Neuron (in vitro differentiated cells): ENCODE results near the gene STRADA.

Experiments used
- H2AFZ ChIP-seq: one replicate; pipeline ENCODE4 v1.6.1; 2013; ENCODE audit warnings: low read depth, mild to moderate bottlenecking, inconsistent platforms, low read length, moderate library complexity
- H3K27me3 ChIP-seq: one replicate; pipeline ENCODE4 v1.6.1; 2013; ENCODE audit warnings: low read length; ENCODE audit not compliant: insufficient read depth
- H3K36me3 ChIP-seq: one replicate; pipeline ENCODE4 v1.6.1; 2013; ENCODE audit warnings: low read length; ENCODE audit not compliant: insufficient read depth
- H3K4me1 ChIP-seq: one replicate; pipeline ENCODE4 v1.6.1; 2013; ENCODE audit warnings: low read length; ENCODE audit not compliant: insufficient read depth
- H3K4me3 ChIP-seq: 2 replicates; pipeline ENCODE4 v1.5.1; 2013; ENCODE audit warnings: mild to moderate bottlenecking, low read length, moderate library complexity
- H3K9me3 ChIP-seq: one replicate; pipeline ENCODE4 v1.6.1; 2013; ENCODE audit warnings: low read length

Gene STRADA

GRCh38 chr17:63703029-63703428 lies 38.6 kb downstream of the STRADA start:
- Histone ChIP-seq H3K4me1 (peaks cover 4% of the 10 kb centered on the region), H3K36me3 (peaks cover 54% of the 10 kb centered on the region), H3K27me3 (no peaks in the 10 kb centered on the region), H3K4me3 (no peak overlapping the region), H3K9me3 (no peaks in the 10 kb centered on the region), H2AFZ (no peak overlapping the region)

- Histone ChIP-seq H3K9me3 (no peaks in the 10 kb centered on the region), H3K36me3 (peaks cover 57% of the 10 kb centered on the region), H3K4me1 (peaks cover 4% of the 10 kb centered on the region), H3K27me3 (no peaks in the 10 kb centered on the region), H3K4me3 (no peak overlapping the region), H2AFZ (no peak overlapping the region)
Measured at GRCh38 chr17:63702721-63703015, 38.9 kb downstream of the STRADA start.

- H3K27me3 ChIP-seq = no peaks in the 10 kb centered on the region
- H3K9me3 ChIP-seq = no peaks in the 10 kb centered on the region
- peaks cover 4% of the 10 kb centered on the region for H3K4me1 ChIP-seq
- no peak overlapping the region for H2AFZ ChIP-seq
- H3K4me3 ChIP-seq = no peak overlapping the region
- H3K36me3 ChIP-seq = peaks cover 54% of the 10 kb centered on the region
Measured at GRCh38 chr17:63701868-63702720, 39.5 kb downstream of the STRADA start.

- peaks cover 48% of the 10 kb centered on the region for H3K36me3 ChIP-seq
- H2AFZ ChIP-seq = no peak overlapping the region
- H3K27me3 ChIP-seq = no peaks in the 10 kb centered on the region
- no peak overlapping the region for H3K4me3 ChIP-seq
- peaks cover 4% of the 10 kb centered on the region for H3K4me1 ChIP-seq
- no peaks in the 10 kb centered on the region for H3K9me3 ChIP-seq
Measured at GRCh38 chr17:63701456-63701820, 40.2 kb downstream of the STRADA start.

GRCh38 chr17:63700528-63701455 lies 40.8 kb downstream of the STRADA start:
- H3K36me3 ChIP-seq = peaks cover 42% of the 10 kb centered on the region
- H3K9me3 ChIP-seq = no peaks in the 10 kb centered on the region
- H2AFZ ChIP-seq = peak overlapping the region; percentile 41
- no peaks in the 10 kb centered on the region for H3K27me3 ChIP-seq
- H3K4me3 ChIP-seq = peak overlapping the region; percentile 42
- peaks cover 4% of the 10 kb centered on the region for H3K4me1 ChIP-seq

GRCh38 chr17:63699638-63700527 lies 41.7 kb downstream of the STRADA start, which contains the start of gene LIMD2:
Gene LIMD2 (minus strand): TSS chr17:63700125. CDS start chr17:63699298, 827 bp downstream.
- Histone ChIP-seq H2AFZ (peak within 1 kb of the TSS; percentile 41), H3K4me3 (peak within 1 kb of the TSS; percentile 57), H3K27me3 (no peaks in the 10 kb centered on the region), H3K9me3 (no peaks in the 10 kb centered on the region), H3K36me3 (peaks cover 38% of the 10 kb centered on the region), H3K4me1 (peaks cover 4% of the 10 kb centered on the region)

GRCh38 chr17:63698886-63699637 lies 42.5 kb downstream of the STRADA start:
- Histone ChIP-seq H3K27me3 (no peaks in the 10 kb centered on the region), H3K4me3 (peak overlapping the region; percentile 57), H3K4me1 (peaks cover 4% of the 10 kb centered on the region), H2AFZ (no peak overlapping the region), H3K36me3 (peaks cover 36% of the 10 kb centered on the region), H3K9me3 (no peaks in the 10 kb centered on the region)

- Histone ChIP-seq H2AFZ (no peak overlapping the region), H3K36me3 (peaks cover 35% of the 10 kb centered on the region), H3K27me3 (no peaks in the 10 kb centered on the region), H3K4me1 (peaks cover 4% of the 10 kb centered on the region), H3K4me3 (peak overlapping the region; percentile 57), H3K9me3 (no peaks in the 10 kb centered on the region)
Measured at GRCh38 chr17:63698381-63698885, 43.2 kb downstream of the STRADA start.

- Histone ChIP-seq H3K4me3 (no peak overlapping the region), H3K9me3 (no peaks in the 10 kb centered on the region), H3K36me3 (peaks cover 33% of the 10 kb centered on the region), H3K27me3 (no peaks in the 10 kb centered on the region), H2AFZ (no peak overlapping the region), H3K4me1 (peaks cover 4% of the 10 kb centered on the region)
Measured at GRCh38 chr17:63697341-63698286, 44.0 kb downstream of the STRADA start.

- no peak overlapping the region for H3K4me3 ChIP-seq
- no peak overlapping the region for H2AFZ ChIP-seq
- H3K4me1 ChIP-seq = peaks cover 4% of the 10 kb centered on the region
- H3K27me3 ChIP-seq = no peaks in the 10 kb centered on the region
- H3K36me3 ChIP-seq = peaks cover 36% of the 10 kb centered on the region
- no peaks in the 10 kb centered on the region for H3K9me3 ChIP-seq
Measured at GRCh38 chr17:63696381-63696961, 45.1 kb downstream of the STRADA start.

- Histone ChIP-seq H3K4me3 (no peak overlapping the region), H3K36me3 (peaks cover 42% of the 10 kb centered on the region), H3K27me3 (no peaks in the 10 kb centered on the region), H3K9me3 (no peaks in the 10 kb centered on the region), H3K4me1 (peaks cover 4% of the 10 kb centered on the region), H2AFZ (no peak overlapping the region)
Measured at GRCh38 chr17:63695889-63696288, 45.7 kb downstream of the STRADA start.
